ENCODE measurements around the gene RNF130. TPM values are rescaled to one million over a fixed set of nuclear protein-coding genes. Genes with fewer than 3 reads are reported as not detected.

The RNF130 gene
- polyA plus RNA-seq, 1 donor from 2014 or later, result 18.2 TPM

DNA sequence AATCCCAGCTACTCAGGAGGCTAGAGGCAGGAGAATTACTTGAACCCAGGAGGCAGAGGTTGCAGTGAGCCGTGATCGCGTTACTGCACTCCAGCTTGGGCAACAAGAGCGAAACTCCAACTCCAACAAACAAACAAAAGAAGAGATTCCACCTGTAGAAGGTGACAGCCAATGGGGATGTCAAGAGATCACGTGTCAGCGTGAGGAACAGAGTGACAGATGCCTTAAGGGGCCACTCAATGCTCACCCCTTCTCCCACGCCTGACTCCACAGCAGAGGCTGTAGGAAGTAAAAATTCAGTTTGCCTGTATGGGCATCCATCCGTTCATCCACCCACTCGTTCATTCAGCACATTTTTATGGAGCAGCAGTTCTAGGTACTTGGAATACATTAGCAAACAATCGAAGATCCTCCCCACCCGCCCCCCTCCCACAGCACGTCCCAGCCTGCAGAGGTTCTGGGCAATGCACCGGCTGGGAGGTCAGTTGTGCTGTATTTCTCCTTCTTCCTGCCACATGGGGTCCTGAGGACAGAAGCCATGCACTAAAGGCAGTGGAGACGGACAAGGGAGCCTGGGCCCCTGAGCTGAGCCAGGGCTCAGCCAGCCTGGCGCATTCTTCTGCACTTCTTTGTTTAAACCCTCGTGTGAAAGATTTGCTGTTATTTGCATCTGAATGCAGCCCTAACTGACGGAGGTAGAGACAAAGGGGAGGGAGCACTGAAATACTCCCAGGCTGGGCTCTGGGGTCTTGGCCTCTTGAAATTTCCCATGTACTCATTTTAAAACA, 11.3 kb upstream of the RNF130 start:
- H3K9me3 Mint-ChIP-seq, result peaks cover 0 to 2% (median 0%) of the 10 kb centered on the region in 3 donors
- peaks cover 0 to 4% (median 3%) of the 10 kb centered on the region in 3 donors for H3K4me1 Mint-ChIP-seq
- no peak overlapping the region for H3K4me3 Mint-ChIP-seq
- H3K27ac Mint-ChIP-seq, result no peak overlapping the region
- H3K36me3 Mint-ChIP-seq, result peaks cover 1% of the 10 kb centered on the region
- H3K27me3 Mint-ChIP-seq, result peaks cover 21% of the 10 kb centered on the region

DNA sequence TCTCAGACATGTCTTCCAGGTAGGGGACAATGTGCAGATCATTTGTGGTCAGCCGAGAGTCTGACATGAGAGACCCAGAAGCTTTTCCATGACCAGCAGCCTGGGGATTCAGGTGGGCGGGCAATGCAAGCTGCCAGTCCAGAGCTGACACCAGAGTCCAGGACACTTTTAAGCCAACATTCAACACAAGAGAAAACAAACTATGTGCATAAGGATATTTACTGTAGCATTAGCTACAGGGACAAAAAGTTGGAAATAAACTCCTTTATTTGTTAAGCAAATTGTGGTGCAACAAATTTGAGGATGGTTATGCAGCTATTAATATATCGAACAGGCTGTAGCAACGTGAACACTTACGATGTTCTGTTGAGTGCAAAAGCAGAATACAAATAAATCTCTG, 9.9 kb upstream of the RNF130 start:
- Mint-ChIP-seq H3K4me3 (no peak overlapping the region), H3K27me3 (peaks cover 27% of the 10 kb centered on the region), H3K4me1 (peaks cover 0 to 4% (median 3%) of the 10 kb centered on the region in 3 donors), H3K36me3 (peaks cover 1% of the 10 kb centered on the region), H3K27ac (no peak overlapping the region), H3K9me3 (peaks cover 0 to 2% (median 0%) of the 10 kb centered on the region in 3 donors)

DNA sequence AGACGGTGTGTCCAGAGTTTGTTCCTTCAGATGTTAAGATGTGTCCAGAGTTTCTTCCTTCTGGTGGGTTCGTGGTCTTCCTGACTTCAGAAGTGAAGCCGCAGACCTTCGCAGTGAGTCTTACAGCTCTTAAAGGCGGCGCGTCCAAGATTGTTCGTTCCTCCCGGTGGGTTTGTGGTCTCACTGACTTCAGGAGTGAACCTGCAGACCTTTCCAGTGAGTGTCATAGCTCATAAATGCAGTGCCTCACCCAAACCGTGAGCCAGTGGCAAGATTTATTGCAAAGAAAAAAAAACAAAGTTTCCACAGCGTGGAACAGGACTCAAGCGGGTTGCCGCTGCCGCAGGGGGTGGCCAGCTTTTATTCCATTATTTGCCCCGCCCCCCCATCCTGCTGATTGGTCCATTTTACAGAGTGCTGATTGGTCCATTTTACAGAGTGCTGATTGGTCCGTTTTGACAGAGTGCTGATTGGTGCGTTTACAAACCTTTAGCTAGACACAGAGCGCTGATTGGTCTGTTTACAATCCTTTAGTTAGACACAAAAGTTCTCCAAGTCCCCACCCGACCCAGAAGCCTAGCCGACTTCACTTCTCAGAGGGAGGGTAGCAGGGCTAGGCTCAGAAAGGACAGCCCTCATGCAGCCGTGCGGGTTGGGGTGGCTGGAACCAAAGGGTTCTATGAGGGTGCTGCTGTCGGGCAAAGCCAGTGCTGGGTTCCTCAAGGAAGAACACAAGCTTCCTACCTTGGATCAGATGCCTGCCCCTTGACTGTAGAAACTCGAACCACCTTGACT, 9.1 kb upstream of the RNF130 start:
- Mint-ChIP-seq H3K4me3 (peak overlapping the region in 1 of 4 donors; percentile 52), H3K27ac (no peak overlapping the region), H3K9me3 (peaks cover 0 to 2% (median 0%) of the 10 kb centered on the region in 3 donors), H3K27me3 (peaks cover 27% of the 10 kb centered on the region), H3K36me3 (peaks cover 1% of the 10 kb centered on the region), H3K4me1 (peaks cover 0 to 3% (median 1%) of the 10 kb centered on the region in 3 donors)

DNA sequence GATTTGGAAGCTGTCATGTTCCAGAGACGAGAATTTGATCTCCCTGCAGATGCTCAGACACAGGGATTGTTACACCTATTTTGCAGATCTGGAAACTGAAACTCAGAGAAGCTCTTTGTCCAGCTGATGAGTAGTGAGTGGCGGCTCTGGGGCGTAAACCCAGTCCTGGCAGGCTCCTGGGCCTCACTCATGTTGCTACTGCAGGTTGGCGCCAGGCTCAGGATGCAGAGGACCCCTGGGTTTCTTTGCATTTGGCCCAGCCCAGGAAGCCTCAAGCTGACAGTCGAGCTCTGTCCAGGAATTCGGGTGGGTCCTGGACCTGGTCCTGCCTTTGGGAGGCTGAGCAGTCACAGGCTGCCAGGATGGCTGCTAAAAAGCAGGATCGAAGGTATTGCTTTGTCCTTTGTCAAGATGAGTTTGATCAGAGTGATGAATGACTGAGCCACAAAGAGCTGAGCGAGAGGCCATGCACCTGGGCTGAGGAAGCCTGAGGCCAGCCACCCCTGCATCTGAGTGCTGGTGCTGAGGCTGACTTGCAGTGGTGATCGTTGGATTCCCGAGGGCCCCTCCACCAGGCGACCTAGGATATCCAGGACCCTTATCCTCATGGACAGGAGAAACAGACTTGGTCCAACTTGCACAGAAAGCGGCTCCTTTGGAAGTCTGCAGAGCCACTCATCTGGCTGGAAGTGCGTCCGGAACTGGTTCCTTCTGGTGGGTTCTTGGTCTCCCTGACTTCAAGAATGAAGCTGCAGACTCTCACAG, 8.3 kb upstream of the RNF130 start:
- Mint-ChIP-seq H3K9me3 (peaks cover 0 to 2% (median 0%) of the 10 kb centered on the region in 3 donors), H3K27me3 (peaks cover 27% of the 10 kb centered on the region), H3K4me3 (peak overlapping the region in 1 of 4 donors; percentile 52), H3K27ac (no peak overlapping the region), H3K36me3 (peaks cover 1% of the 10 kb centered on the region), H3K4me1 (peaks cover 0 to 3% (median 0%) of the 10 kb centered on the region in 3 donors)

DNA sequence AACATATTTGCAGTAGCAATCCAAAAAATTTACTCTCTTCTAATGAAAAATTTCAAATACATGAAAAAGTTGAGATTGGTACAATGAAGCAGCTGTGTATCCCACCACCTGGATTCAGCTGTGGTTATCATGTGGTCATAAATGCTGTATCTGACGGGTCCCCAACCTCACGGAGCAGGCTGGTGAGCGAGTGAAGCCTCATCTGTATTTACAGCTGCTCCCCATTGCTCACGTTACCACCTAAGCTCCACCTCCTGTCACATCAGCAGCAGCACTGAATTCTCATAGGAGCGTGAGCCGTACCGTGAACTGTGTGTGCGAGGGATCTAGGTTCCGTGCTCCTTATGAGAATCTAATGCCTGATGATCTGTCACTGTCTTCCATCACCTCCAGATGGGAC, 6.8 kb upstream of the RNF130 start:
- H3K27ac Mint-ChIP-seq, result no peak overlapping the region
- H3K36me3 Mint-ChIP-seq, result peaks cover 1% of the 10 kb centered on the region
- H3K27me3 Mint-ChIP-seq, result peaks cover 22% of the 10 kb centered on the region
- peaks cover 0 to 7% (median 1%) of the 10 kb centered on the region in 3 donors for H3K4me1 Mint-ChIP-seq
- peaks cover 0 to 2% (median 0%) of the 10 kb centered on the region in 3 donors for H3K9me3 Mint-ChIP-seq
- H3K4me3 Mint-ChIP-seq, result no peak overlapping the region

DNA sequence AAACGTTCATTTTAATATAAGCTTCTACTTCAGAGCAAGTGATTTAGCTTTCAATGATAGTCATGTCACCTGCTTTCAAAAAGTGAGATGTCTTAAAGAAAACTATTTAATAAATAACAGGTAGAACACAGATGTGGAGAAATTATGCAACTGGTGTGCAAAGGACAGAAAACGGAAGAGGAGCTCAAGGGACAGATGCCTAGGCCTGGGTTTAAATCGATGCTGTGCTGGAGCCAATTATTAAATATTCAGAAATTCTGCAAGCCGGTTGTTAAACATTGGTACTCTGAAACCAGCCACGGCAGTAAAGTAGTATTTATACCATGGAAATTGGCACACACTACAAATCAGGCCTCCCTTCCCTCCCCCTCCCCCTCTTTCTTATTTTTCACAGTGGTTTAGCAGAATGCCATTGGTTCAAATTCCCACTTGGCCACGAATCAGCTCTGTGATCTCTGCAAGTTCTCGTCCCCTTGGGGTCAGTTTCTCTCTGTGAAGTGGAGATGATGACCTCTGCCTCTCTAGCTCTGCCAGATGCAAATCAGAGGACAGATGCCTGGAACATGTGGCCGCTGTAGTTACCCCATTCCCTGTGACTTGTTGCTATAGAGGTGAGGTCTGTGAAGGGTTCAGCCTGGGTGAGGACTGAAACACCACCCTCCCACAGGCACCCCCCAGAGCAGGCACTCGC, 6.2 kb upstream of the RNF130 start:
- Mint-ChIP-seq H3K9me3 (peaks cover 0 to 2% (median 0%) of the 10 kb centered on the region in 3 donors), H3K27ac (no peak overlapping the region), H3K27me3 (peaks cover 21% of the 10 kb centered on the region), H3K4me1 (peaks cover 1 to 7% (median 2%) of the 10 kb centered on the region in 3 donors), H3K4me3 (no peak overlapping the region), H3K36me3 (peaks cover 1% of the 10 kb centered on the region)

DNA sequence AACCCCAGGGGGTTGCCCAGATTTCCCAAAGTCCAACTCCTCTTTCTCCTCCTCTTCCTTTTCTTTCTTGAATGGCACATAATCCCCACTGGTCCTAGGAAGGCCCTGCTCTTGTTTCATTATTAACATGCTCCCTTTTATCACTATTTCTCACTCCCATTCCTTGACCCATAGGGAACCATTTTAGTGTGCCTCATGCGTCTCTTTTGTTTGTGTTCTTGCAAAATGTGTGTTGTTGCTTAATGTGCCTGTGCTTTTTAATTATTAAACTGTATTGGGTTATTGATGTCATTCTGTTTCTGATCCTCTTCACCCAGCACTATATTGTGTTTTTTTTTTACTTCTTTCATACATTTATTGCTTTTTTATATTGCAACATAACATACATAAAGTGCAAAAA, 4.1 kb upstream of the RNF130 start:
- peak overlapping the region in 1 of 3 donors; percentile 47 for H3K27ac Mint-ChIP-seq
- peaks cover 1% of the 10 kb centered on the region for H3K36me3 Mint-ChIP-seq

DNA sequence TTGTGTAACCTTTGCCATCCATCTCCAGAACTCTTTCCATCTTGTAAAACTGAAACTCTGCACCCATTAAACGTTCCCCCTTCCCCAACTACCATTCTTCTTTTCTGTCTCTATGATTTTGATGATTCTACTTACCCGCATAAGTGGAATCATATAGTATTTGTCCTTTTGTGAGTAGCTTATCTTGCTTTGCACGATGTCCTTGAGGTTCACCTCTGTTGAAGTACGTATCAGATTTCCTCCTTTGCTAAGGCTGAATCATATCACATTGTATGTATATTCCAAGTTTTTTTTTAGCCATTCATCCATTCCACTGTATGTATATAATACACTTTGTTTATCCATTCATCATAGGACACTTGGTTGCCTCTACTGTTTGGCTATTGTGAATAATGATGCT, 2.9 kb upstream of the RNF130 start:
- no peaks in the 10 kb centered on the region for H3K9me3 Mint-ChIP-seq
- peaks cover 10 to 20% (median 15%) of the 10 kb centered on the region in 3 donors for H3K4me1 Mint-ChIP-seq
- no peak overlapping the region for H3K27ac Mint-ChIP-seq
- peaks cover 1% of the 10 kb centered on the region for H3K36me3 Mint-ChIP-seq
- H3K4me3 Mint-ChIP-seq, result peak overlapping the region in 2 of 4 donors; percentile 57 to 72
- H3K27me3 Mint-ChIP-seq, result peaks cover 12% of the 10 kb centered on the region

More for the DNA sequence above, 4.1 kb upstream of the RNF130 start:
- Mint-ChIP-seq H3K4me3 (peak overlapping the region in 1 of 4 donors; percentile 33), H3K4me1 (peaks cover 6 to 11% (median 9%) of the 10 kb centered on the region in 3 donors), H3K9me3 (peaks cover 0 to 2% (median 0%) of the 10 kb centered on the region in 3 donors), H3K27me3 (peaks cover 19% of the 10 kb centered on the region)

DNA sequence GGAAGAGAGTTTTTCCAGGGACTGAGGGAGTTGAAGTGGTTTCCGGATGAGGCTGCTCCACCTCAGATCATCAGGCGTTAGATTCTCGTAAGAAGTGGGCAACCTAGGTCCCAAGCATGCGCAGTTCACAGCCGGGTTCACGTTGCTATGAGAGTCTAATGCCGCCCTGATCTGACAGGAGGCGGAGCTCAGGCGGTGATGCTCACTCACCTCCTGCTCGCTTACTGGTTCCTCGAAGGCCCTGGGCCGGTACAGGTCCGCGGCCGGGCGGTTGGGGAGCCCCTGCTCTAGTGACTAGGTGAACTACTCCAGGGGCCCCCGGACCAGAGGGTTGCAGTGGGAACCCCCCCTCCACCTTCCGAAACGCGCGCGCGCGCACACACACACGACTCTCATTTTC, 997 bp upstream of the RNF130 start:
- Mint-ChIP-seq H3K36me3 (no peaks in the 10 kb centered on the region), H3K27ac (peak overlapping the region; percentile 39 to 92 (median 77)), H3K9me3 (no peaks in the 10 kb centered on the region), H3K27me3 (peaks cover 5% of the 10 kb centered on the region), H3K4me3 (peak overlapping the region; percentile 72 to 92 (median 85)), H3K4me1 (peaks cover 15 to 24% (median 18%) of the 10 kb centered on the region in 3 donors)

DNA sequence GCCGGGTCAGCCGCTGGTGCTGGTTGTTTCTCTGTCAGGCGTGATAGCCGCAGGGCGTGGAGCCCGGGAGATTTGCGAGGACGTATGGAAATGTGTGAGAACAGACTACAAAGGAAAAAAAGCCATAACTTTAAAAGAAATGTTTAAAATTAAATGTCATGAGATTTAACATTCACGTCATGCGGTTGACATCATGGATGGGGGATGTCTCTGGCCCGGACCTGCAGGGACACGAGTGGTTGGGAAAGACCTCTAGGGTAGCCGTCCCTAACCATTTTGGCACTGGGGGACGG, 643 bp upstream of the RNF130 start:
- H3K9me3 Mint-ChIP-seq, result no peaks in the 10 kb centered on the region
- peak overlapping the region; percentile 72 to 92 (median 85) for H3K4me3 Mint-ChIP-seq

DNA sequence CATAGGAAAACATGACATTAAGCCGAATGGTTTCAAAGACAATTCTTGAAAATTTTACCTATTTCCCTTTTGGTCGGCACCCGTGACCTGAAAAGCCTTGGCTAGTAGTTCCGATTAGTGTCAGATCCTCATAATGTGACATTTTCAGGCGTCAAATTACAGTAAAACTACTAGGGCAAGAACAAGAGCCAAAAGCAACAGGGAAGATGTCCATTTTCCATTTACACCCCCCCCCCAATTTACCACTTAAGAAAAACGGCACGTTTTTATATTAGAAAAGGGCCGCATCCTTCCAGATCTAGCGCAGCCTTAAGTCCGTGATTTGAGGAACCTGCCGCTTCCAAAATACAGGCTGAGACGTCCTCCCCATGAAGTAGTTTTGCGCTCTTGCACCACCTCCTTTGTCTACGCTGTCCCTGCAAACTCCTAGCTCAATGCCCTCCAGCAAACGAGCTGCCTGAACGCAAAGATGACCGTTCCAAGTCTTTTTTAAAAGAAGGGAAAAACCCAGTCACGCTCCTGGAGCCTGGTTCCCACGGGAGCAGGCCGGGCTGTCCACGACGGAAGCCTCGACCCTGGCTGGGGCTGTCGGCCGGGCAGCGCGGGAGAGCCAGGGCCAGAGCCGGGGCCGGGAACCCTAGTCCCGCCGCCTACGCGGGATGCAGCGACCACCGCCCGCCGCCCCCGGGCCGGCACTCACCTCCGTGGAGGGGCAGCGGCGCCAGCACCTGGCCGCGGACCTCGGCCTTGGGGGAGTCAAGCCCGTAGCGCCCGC, 616 bp downstream of the RNF130 start:
- Mint-ChIP-seq H3K27me3 (no peaks in the 10 kb centered on the region), H3K27ac (peak overlapping the region; percentile 80 to 93 (median 89)), H3K4me1 (peaks cover 19 to 26% (median 23%) of the 10 kb centered on the region in 3 donors), H3K9me3 (no peaks in the 10 kb centered on the region), H3K36me3 (peaks cover under 1% of the 10 kb centered on the region), H3K4me3 (peak overlapping the region; percentile 82 to 97 (median 94))

More for the DNA sequence above, 643 bp upstream of the RNF130 start:
- peaks cover 4% of the 10 kb centered on the region for H3K27me3 Mint-ChIP-seq
- no peaks in the 10 kb centered on the region for H3K36me3 Mint-ChIP-seq
- peak overlapping the region; percentile 23 to 92 (median 77) for H3K27ac Mint-ChIP-seq
- peaks cover 17 to 24% (median 22%) of the 10 kb centered on the region in 3 donors for H3K4me1 Mint-ChIP-seq

DNA sequence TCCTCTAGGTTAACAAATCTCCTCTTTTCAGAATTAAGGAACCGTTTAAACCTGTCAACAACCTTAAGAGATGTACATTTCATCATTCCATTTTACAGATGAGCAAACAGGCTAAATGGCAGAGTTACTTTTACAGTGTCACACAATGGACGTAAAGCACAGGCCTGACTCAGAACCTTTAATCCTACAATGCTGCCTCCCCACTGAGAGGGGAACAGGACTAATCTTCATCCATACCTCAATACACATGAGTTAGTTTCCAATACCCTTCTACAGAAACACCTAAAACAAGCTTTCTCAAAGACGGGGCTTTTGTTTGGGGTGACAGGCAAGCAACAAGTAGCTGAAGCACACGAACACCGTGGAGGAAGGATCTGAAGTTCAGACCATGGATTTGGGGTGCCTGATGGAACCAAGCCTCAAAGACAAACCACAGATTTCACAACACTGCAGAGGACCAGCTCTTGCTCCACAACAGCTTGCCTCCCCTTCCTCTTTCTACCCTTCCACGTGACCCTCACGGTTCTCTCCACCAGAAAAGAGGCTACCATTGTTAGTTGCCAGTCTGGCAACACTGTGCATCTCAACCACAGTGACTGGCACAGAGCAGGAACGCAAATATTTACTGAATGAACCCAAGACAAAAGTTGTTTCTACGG, 1.8 kb downstream of the RNF130 start:
- Mint-ChIP-seq H3K4me1 (peaks cover 19 to 26% (median 23%) of the 10 kb centered on the region in 3 donors), H3K4me3 (peak overlapping the region; percentile 61 to 97 (median 76)), H3K27me3 (no peaks in the 10 kb centered on the region), H3K36me3 (peaks cover 3% of the 10 kb centered on the region), H3K9me3 (no peaks in the 10 kb centered on the region), H3K27ac (peak overlapping the region; percentile 23 to 80 (median 58))

DNA sequence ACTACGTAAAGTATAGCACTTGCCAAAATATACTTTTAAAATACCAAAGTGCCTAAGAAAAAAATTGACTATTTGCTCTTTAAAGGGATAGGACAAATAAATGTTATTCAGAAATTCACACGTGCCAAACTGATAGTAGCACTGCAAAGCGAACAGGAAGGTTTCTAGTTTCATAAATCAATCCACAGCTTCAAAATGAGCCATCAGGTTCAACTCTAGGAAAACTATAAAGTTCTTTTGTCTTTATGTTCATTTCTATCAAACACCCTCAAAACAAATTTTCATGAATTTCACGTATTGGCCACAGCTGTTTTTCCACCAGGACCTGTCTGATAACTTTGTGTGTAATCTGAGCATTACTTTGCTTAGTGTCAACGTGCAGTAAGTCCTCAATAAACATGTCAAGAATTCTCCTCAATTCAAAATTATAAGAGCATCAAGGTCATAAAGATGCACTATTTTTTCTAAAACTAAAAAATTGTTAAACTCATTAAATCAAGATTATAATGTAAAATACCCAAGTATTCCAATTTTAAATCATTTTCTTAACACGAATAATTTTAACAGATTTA, 3.0 kb downstream of the RNF130 start:
- H3K36me3 Mint-ChIP-seq, result peaks cover 5% of the 10 kb centered on the region
- H3K27ac Mint-ChIP-seq, result no peak overlapping the region
- H3K4me3 Mint-ChIP-seq, result peak overlapping the region in 1 of 4 donors; percentile 55
- H3K9me3 Mint-ChIP-seq, result no peaks in the 10 kb centered on the region
- peaks cover 19 to 25% (median 19%) of the 10 kb centered on the region in 3 donors for H3K4me1 Mint-ChIP-seq
- no peaks in the 10 kb centered on the region for H3K27me3 Mint-ChIP-seq

All from IgD-negative memory B cell (primary cell).